ENCODE measurements around the gene MARK3.

The MARK3 gene

DNA sequence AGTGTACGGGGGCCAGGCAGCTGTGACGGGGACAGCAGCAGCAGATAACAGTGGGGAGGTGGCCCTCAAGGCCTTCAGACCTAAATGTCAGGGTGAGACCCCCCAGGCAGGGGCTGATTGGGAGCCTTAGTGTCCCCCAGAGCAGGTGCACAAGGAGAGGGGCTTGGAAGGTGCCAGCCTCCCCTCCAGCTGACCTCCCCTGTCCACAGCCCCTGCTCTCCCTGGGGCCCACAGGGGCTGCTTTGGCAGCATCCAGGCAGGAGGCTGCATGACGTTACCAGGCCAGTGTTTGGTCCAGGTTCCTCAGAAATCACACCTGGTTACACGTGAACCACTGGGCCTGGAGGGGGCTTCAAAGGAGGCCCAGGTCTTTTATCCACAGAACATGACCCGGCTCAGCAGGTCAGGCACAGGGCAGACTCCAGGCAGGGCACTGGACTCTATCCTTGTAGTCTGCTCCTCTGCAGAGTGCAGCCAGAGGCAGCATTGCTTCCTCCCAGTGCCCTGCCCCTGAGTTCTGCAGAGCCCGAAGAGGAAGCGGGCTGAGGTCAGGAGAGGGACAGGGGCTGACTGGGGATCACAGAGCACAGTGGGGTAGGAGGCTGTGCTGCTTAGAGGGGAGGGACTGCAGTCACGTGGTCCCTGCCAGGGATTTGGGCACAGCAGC, 141.2 kb downstream of the MARK3 start:
- Histone ChIP-seq H3K36me3 (no peaks in the 10 kb centered on the region), H3K27me3 (peaks cover 58% of the 10 kb centered on the region), H3K27ac (no peak overlapping the region), H3K4me1 (ENCODE audit: control insufficient read depth in 1 of 2, insufficient read depth in 1 of 2, low read depth in 1 of 2, low read length in 1 of 2) (peaks cover 30 to 35% of the 10 kb centered on the region in 2 experiments), H3K4me3 (ENCODE audit: low read depth in 1 of 2, low read length in 1 of 2) (no peak overlapping the region), H3K9me3 (no peaks in the 10 kb centered on the region)
- TF ChIP-seq, protein P1, sequence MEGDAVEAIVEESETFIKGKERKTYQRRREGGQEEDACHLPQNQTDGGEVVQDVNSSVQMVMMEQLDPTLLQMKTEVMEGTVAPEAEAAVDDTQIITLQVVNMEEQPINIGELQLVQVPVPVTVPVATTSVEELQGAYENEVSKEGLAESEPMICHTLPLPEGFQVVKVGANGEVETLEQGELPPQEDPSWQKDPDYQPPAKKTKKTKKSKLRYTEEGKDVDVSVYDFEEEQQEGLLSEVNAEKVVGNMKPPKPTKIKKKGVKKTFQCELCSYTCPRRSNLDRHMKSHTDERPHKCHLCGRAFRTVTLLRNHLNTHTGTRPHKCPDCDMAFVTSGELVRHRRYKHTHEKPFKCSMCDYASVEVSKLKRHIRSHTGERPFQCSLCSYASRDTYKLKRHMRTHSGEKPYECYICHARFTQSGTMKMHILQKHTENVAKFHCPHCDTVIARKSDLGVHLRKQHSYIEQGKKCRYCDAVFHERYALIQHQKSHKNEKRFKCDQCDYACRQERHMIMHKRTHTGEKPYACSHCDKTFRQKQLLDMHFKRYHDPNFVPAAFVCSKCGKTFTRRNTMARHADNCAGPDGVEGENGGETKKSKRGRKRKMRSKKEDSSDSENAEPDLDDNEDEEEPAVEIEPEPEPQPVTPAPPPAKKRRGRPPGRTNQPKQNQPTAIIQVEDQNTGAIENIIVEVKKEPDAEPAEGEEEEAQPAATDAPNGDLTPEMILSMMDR (IDR thresholded peaks at IDR 0.05), result no peak

DNA sequence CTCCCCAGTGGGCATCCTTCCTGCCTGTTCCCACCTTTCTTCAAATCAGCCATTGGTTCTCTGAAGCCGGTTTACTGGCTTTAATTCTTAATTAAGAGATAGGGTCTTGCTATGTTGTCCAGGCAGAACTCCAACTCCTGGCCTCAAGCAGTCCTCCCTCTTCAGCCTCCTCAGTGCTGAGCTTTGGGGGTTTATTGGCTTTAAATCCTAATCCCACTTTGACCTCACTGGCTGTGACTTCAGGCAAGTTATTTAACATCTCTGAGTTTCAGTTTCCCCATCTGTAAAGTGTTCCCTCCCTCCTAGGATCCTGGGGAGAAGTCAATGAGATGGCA, 141.7 kb downstream of the MARK3 start:
- Histone ChIP-seq H3K9me3 (no peaks in the 10 kb centered on the region), H3K27me3 (peaks cover 53% of the 10 kb centered on the region), H3K36me3 (no peaks in the 10 kb centered on the region), H3K4me1 (ENCODE audit: control insufficient read depth in 1 of 2, insufficient read depth in 1 of 2, low read depth in 1 of 2, low read length in 1 of 2) (peaks cover 30% of the 10 kb centered on the region in 2 experiments), H3K27ac (no peak overlapping the region), H3K4me3 (ENCODE audit: low read depth in 1 of 2, low read length in 1 of 2) (no peak overlapping the region)
- TF ChIP-seq, protein P1 (IDR thresholded peaks at IDR 0.05), result no peak

DNA sequence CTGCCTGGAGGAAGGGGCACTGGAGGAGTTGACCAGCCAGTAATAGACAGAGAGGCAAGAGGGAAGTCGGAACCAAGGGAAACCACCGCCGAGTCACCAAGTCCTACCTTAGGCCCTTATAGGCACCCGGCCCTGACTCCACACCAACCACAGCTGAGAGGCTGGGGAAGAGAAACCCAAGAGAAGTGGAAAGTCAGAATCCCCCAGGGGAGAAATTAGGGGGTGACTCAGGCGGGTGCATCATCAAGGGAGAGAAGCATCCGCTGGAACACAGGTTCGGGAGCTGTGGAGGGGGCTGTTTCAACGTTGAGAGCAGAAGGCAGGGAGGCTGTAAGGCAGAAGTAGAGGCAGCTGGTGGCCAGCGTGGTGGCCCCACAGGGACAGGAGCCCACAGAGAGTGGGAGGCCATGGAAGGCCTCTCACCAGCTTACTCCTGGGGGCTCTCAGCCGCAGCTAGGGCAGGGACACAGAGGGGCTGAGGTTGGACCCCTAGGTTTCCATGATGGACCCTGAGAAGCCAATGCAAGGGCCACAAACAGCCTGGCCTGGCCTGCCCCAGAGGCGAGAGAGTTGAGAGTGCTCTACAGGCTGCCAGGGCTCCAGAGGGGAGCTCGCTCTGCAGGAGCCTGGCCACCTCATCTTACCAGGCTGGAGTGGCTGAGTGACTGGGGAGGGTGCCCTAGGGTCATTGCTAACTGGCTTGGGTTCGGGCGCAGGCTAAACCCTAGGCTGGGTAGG, 142.4 kb downstream of the MARK3 start:
- Histone ChIP-seq H3K4me1 (ENCODE audit: control insufficient read depth in 1 of 2, insufficient read depth in 1 of 2, low read depth in 1 of 2, low read length in 1 of 2) (peaks cover 24% of the 10 kb centered on the region in 2 experiments), H3K4me3 (ENCODE audit: low read depth in 1 of 2, low read length in 1 of 2) (no peak overlapping the region)

DNA sequence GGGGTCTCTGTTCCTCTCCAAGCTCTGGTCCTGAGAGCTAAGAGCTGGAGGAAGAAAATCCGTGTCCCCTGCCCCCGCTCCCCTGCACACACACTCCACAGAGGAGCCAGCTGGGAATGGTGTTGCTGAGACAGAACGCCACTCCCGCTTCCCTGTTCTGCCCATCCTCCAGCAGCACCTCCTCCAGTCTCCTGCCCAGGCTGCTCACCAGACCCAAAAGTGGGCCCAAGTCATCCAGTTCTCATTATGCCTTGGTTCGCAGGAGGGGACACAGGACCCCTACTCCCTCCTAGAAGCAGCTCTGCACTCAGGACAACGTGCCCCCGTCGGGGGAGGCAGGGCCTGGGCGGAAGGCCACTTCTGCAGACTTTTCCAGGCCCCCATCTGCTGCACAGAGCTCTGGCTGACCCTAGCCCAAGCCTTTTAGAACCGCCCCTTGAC, 143.0 kb downstream of the MARK3 start:
- Histone ChIP-seq H3K27me3 (peaks cover 40% of the 10 kb centered on the region), H3K9me3 (no peaks in the 10 kb centered on the region), H3K4me3 (ENCODE audit: low read depth in 1 of 2, low read length in 1 of 2) (peak overlapping the region; percentile 80 to 81), H3K36me3 (no peaks in the 10 kb centered on the region), H3K4me1 (ENCODE audit: control insufficient read depth in 1 of 2, insufficient read depth in 1 of 2, low read depth in 1 of 2, low read length in 1 of 2) (peaks cover 19% of the 10 kb centered on the region in 2 experiments), H3K27ac (peak overlapping the region; percentile 79)
- TF ChIP-seq, protein P1 (IDR thresholded peaks at IDR 0.05), result no peak

More for the DNA sequence above, 142.4 kb downstream of the MARK3 start:
- TF ChIP-seq, protein P1 (IDR thresholded peaks at IDR 0.05), result no peak
- H3K9me3 ChIP-seq, result no peaks in the 10 kb centered on the region
- H3K36me3 ChIP-seq, result no peaks in the 10 kb centered on the region
- H3K27ac ChIP-seq, result no peak overlapping the region
- peaks cover 46% of the 10 kb centered on the region for H3K27me3 ChIP-seq

DNA sequence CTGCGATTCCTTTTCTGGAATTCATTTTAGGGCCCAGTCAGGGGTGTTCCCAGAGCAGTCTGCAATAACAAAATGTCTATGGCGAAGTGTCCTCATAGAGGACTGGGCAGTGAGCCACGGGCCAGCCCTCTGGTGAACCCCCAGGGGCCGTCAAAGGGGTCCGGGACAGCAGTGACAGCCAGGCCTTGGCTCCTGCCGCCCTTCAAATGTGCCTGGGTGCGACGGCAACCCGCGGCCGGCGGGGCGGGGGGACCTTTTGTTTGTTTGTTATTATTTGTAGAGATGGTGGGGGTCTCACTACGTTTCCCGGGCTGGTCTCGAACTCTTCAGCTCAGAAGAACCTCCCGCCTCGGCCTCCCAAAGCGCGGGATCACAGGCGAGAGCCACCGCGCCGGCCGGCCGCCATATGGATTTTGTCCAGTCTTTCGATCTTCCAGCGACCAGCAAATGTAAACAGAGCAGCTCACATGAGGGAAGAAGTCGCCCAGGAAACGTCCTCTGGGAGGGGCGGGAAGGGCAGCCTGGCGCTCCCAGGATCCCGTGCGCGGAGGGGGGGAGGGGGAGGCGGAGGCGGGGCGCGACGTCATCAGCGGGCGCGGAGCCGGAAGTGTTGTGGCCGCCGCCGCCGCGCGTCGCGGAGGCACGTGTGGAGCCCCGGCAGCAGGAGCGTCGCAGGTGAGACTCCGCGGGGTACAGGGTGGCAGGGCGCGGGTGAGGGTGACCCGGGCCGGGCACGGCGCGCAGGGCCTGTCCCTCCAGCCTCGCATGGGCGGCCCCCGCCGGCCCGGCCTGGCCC, 143.6 kb downstream of the MARK3 start, which contains the start of gene TRMT61A:
Gene TRMT61A, plus strand, starts transcription at position 610 of the 796 bp plus-strand sequence. CDS start 783 bp downstream, outside the sequence.
- TF ChIP-seq, protein P1 (IDR thresholded peaks at IDR 0.05), result peak; percentile 39
- Histone ChIP-seq H3K36me3 (no peaks in the 10 kb centered on the region), H3K9me3 (no peaks in the 10 kb centered on the region), H3K27ac (peak within 1 kb of the TSS; percentile 79), H3K4me1 (ENCODE audit: control insufficient read depth in 1 of 2, insufficient read depth in 1 of 2, low read depth in 1 of 2, low read length in 1 of 2) (peaks cover 18 to 19% of the 10 kb centered on the region in 2 experiments), H3K4me3 (ENCODE audit: low read depth in 1 of 2, low read length in 1 of 2) (peak within 1 kb of the TSS; percentile 80 to 81), H3K27me3 (peaks cover 34% of the 10 kb centered on the region)

Data from neutrophil (primary cell).